ENCODE data around the gene CCDC9B. TPM values are rescaled to one million over a fixed set of nuclear protein-coding genes. Genes with fewer than 3 reads are reported as not detected.

The CCDC9B gene
- polyA plus RNA-seq, 1 donor, result 7.2 TPM

DNA sequence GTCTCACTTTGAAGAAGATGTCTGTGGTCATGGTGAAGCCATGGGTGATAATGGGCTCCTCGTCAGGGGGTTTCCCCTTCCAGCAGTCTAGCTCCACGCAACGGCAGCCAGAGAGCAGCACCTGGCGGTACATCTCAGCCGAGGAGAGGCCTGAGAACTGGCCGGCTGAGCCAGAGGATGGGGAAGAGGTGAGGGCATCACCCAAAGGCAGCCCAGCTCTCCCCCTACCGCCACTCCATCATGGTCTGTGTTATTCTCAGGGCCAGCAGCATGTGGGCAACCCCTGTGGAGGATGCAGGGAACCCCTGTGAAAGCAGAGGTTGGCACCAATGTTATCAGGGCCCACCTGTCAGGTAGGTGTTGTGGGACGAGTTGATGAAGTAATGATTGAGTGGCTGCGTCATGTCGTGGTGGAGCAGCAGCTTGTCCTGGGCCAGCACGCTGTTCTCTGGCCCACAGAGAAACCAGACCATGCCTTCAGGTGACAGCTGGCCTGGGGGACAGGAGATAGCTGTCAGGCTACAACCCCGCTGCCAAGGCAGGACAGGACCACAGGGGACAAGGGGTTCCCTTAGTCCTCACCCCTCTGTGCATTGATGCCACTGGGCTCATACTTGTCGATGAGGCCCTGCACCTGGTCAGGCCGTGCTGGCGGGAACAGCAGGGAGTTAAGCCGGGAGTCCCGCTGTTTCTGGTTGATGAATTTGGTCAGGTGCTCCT is 42.4 kb downstream of the CCDC9B start:
- H3K9me3 ChIP-seq (ENCODE audit: control insufficient read depth, low read depth, low read length), result no peaks in the 10 kb centered on the region
- H3K27ac ChIP-seq (ENCODE audit: low read length), result no peak overlapping the region
- WGBS (ENCODE audit: insufficient coverage, low lambda C conversion rate), result no CpG with 5 or more reads among the region's 17 CpGs
- DNase-seq, result no peak
- H3K4me3 ChIP-seq (ENCODE audit: low read length), result no peak overlapping the region
- peaks cover 4% of the 10 kb centered on the region for H3K4me1 ChIP-seq (ENCODE audit: control insufficient read depth, insufficient read depth, low read length)
- H3K36me3 ChIP-seq (ENCODE audit: control insufficient read depth, insufficient read depth, low read length), result no peaks in the 10 kb centered on the region
- peaks cover 5% of the 10 kb centered on the region for H3K27me3 ChIP-seq (ENCODE audit: control insufficient read depth, insufficient read depth, low read length)

GRCh38 chr15:40297356-40297755 is 43.4 kb downstream of the CCDC9B start:
- no CpG with 5 or more reads among the region's 10 CpGs for WGBS (ENCODE audit: insufficient coverage, low lambda C conversion rate)
- H3K4me3 ChIP-seq (ENCODE audit: low read length), result no peak overlapping the region
- H3K27ac ChIP-seq (ENCODE audit: low read length), result no peak overlapping the region
- no peak for DNase-seq
- H3K27me3 ChIP-seq (ENCODE audit: control insufficient read depth, insufficient read depth, low read length), result peaks cover 15% of the 10 kb centered on the region
- H3K9me3 ChIP-seq (ENCODE audit: control insufficient read depth, low read depth, low read length), result no peaks in the 10 kb centered on the region
- H3K4me1 ChIP-seq (ENCODE audit: control insufficient read depth, insufficient read depth, low read length), result peaks cover 4% of the 10 kb centered on the region
- no peaks in the 10 kb centered on the region for H3K36me3 ChIP-seq (ENCODE audit: control insufficient read depth, insufficient read depth, low read length)

DNA sequence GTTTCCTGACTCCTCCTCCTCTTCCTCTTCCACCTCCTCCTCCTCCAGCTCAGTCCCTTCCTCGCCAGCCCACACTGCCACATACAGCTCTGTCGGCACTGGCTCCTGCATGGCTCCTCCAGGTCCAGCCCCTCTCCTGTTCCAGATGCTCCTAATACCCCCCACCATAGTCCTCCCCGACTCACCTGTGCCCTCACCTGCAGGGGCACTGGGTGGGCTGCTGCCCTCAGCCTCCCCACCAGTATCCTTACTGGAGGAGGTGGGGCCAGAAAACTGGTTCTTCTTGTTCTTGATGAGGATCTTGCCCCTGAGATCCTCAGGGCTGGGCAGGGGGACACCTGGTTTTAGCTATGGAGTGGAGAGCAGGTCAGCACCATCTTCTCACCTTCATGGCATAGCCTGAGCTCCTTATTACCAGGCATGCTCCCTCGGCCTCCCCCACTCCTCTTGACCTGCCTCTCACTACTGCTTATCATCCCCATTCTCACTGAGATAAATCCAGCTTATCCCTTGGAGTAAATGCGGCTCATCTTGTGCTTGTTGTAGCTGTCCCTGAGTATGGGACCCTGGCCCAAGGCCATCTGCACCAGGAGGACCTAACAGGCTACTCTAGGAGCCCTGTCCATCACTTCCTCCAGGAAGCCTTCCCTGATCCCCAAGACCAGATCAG is 44.0 kb downstream of the CCDC9B start:
- no peaks in the 10 kb centered on the region for H3K36me3 ChIP-seq (ENCODE audit: control insufficient read depth, insufficient read depth, low read length)
- no peak overlapping the region for H3K27ac ChIP-seq (ENCODE audit: low read length)
- DNase-seq, result no peak
- H3K4me3 ChIP-seq (ENCODE audit: low read length), result no peak overlapping the region
- H3K4me1 ChIP-seq (ENCODE audit: control insufficient read depth, insufficient read depth, low read length), result peaks cover 4% of the 10 kb centered on the region
- no peaks in the 10 kb centered on the region for H3K9me3 ChIP-seq (ENCODE audit: control insufficient read depth, low read depth, low read length)
- peaks cover 22% of the 10 kb centered on the region for H3K27me3 ChIP-seq (ENCODE audit: control insufficient read depth, insufficient read depth, low read length)
- 40% methylated on average over 1 of the region's 5 CpGs for WGBS (ENCODE audit: insufficient coverage, low lambda C conversion rate)

- 67% methylated on average over 1 of the region's 12 CpGs for WGBS (ENCODE audit: insufficient coverage, low lambda C conversion rate)
- Histone ChIP-seq H3K9me3 (ENCODE audit: control insufficient read depth, low read depth, low read length) (no peaks in the 10 kb centered on the region), H3K4me3 (ENCODE audit: low read length) (no peak overlapping the region), H3K4me1 (ENCODE audit: control insufficient read depth, insufficient read depth, low read length) (peaks cover 4% of the 10 kb centered on the region), H3K27ac (ENCODE audit: low read length) (no peak overlapping the region), H3K36me3 (ENCODE audit: control insufficient read depth, insufficient read depth, low read length) (no peaks in the 10 kb centered on the region), H3K27me3 (ENCODE audit: control insufficient read depth, insufficient read depth, low read length) (peaks cover 27% of the 10 kb centered on the region)
- no peak for DNase-seq
These were observed 44.7 kb downstream of the CCDC9B start for GRCh38 chr15:40295877-40296560.

GRCh38 chr15:40295297-40295696 is 45.4 kb downstream of the CCDC9B start:
- Histone ChIP-seq H3K27me3 (ENCODE audit: control insufficient read depth, insufficient read depth, low read length) (peaks cover 30% of the 10 kb centered on the region), H3K4me3 (ENCODE audit: low read length) (no peak overlapping the region), H3K9me3 (ENCODE audit: control insufficient read depth, low read depth, low read length) (no peaks in the 10 kb centered on the region), H3K4me1 (ENCODE audit: control insufficient read depth, insufficient read depth, low read length) (peaks cover 7% of the 10 kb centered on the region), H3K27ac (ENCODE audit: low read length) (no peak overlapping the region), H3K36me3 (ENCODE audit: control insufficient read depth, insufficient read depth, low read length) (no peaks in the 10 kb centered on the region)
- no peak for DNase-seq
- WGBS (ENCODE audit: insufficient coverage, low lambda C conversion rate), result no CpG with 5 or more reads among the region's 1 CpG

DNA sequence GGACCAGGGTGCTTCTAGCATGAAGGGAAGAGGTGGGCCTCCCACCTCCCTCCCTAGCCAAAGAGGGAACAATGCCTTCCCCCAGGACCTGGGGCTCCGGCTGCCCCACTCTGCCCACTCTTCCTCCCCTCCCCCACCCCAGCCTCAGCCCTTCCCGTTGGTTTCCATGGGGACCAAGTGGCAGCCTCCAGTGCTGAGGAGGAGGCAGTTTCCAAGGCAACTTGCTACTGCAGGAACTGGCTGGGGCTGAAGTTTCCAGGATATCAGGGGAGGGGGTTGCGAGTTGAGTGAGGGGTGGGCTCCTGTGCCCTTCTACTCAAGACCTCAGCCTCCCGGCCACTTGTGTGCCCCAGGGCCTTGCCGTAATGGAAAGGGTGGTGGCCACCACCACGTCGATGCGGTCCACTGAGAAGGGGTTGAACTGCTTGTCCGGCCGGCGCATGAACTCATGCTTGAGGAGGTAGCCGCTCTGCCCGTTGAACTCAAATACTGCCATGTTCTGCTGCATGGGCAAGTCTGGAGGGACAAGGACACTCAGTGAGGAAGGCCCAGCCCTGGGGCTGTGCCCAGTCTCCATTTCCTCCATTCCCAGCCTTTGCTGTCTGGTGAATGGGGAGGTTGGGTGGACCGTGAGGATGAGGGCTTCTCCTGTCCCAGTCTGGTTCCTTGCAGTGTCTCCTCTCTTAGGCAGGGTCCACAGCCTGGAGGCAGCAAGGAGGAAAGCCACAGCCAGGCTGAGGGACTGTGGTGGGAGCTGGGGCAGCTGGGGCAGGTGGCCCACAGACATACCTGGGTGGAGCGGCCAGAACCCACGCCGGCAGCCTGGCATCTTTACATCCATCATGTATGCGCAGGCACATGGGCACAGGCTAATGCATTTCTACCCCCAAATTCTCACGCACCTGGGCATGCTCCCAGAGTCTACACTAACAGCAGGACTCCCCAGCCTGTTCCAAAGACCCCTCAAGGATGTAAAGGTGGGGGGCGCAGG is 46.5 kb downstream of the CCDC9B start:
- WGBS (ENCODE audit: insufficient coverage, low lambda C conversion rate), result no CpG with 5 or more reads among the region's 20 CpGs
- H3K4me1 ChIP-seq (ENCODE audit: control insufficient read depth, insufficient read depth, low read length), result peaks cover 8% of the 10 kb centered on the region
- H3K36me3 ChIP-seq (ENCODE audit: control insufficient read depth, insufficient read depth, low read length), result no peaks in the 10 kb centered on the region

DNA sequence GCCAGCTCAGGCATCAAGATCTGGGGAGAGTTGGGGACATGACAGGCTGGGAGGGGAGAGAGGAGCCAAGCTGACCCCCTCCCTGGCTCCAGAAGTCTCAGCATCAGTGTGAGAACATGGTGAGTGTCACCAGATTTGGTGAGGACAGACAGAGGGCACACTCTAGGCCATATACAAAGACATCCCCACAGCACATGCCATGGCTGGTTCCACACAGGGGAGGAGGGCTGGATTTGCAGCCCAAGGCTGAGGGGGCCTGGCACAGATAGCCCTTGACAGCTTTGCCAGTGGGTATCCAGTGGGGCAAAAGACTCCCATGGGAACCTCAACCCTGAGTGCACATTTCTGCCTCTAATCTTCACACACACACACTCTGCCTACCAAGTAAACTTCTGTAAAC is 47.7 kb downstream of the CCDC9B start:
- no peak overlapping the region for H3K4me3 ChIP-seq (ENCODE audit: low read length)
- H3K27me3 ChIP-seq (ENCODE audit: control insufficient read depth, insufficient read depth, low read length), result peaks cover 36% of the 10 kb centered on the region
- H3K36me3 ChIP-seq (ENCODE audit: control insufficient read depth, insufficient read depth, low read length), result no peaks in the 10 kb centered on the region
- H3K4me1 ChIP-seq (ENCODE audit: control insufficient read depth, insufficient read depth, low read length), result peaks cover 8% of the 10 kb centered on the region
- H3K9me3 ChIP-seq (ENCODE audit: control insufficient read depth, low read depth, low read length), result no peaks in the 10 kb centered on the region
- no peak overlapping the region for H3K27ac ChIP-seq (ENCODE audit: low read length)
- no peak for DNase-seq

More for the DNA sequence above, 46.5 kb downstream of the CCDC9B start:
- no peak overlapping the region for H3K4me3 ChIP-seq (ENCODE audit: low read length)
- DNase-seq, result no peak
- peaks cover 33% of the 10 kb centered on the region for H3K27me3 ChIP-seq (ENCODE audit: control insufficient read depth, insufficient read depth, low read length)
- H3K9me3 ChIP-seq (ENCODE audit: control insufficient read depth, low read depth, low read length), result no peaks in the 10 kb centered on the region
- H3K27ac ChIP-seq (ENCODE audit: low read length), result no peak overlapping the region

DNA sequence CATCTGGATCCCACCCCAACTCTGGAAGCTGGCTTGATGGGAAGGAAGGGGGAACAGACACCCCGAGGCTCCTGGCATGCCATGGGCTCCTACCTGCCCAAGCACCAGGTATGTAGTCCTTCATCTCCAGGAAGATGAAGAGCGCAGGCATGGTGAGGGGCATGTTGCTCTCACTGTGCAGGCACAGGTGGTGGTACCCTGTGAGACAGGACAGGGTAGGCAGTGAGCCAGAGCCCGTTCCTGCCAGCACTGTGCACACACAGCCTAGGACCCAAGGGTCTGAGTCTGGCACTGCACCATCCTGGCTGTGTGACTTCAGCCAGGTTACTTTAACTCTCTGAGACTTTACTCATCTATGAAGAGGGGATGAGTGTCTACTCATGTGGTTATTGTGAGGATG is 48.5 kb downstream of the CCDC9B start:
- no peak for DNase-seq
- peaks cover 8% of the 10 kb centered on the region for H3K4me1 ChIP-seq (ENCODE audit: control insufficient read depth, insufficient read depth, low read length)
- WGBS (ENCODE audit: insufficient coverage, low lambda C conversion rate), result no CpG with 5 or more reads among the region's 3 CpGs
- peaks cover 38% of the 10 kb centered on the region for H3K27me3 ChIP-seq (ENCODE audit: control insufficient read depth, insufficient read depth, low read length)
- no peak overlapping the region for H3K27ac ChIP-seq (ENCODE audit: low read length)
- H3K36me3 ChIP-seq (ENCODE audit: control insufficient read depth, insufficient read depth, low read length), result no peaks in the 10 kb centered on the region
- no peaks in the 10 kb centered on the region for H3K9me3 ChIP-seq (ENCODE audit: control insufficient read depth, low read depth, low read length)
- no peak overlapping the region for H3K4me3 ChIP-seq (ENCODE audit: low read length)

GRCh38 chr15:40290918-40291574 is 49.7 kb downstream of the CCDC9B start:
- no peaks in the 10 kb centered on the region for H3K36me3 ChIP-seq (ENCODE audit: control insufficient read depth, insufficient read depth, low read length)
- H3K27ac ChIP-seq (ENCODE audit: low read length), result no peak overlapping the region
- WGBS (ENCODE audit: insufficient coverage, low lambda C conversion rate), result no CpG with 5 or more reads among the region's 68 CpGs
- H3K4me3 ChIP-seq (ENCODE audit: low read length), result no peak overlapping the region
- H3K9me3 ChIP-seq (ENCODE audit: control insufficient read depth, low read depth, low read length), result no peaks in the 10 kb centered on the region
- H3K4me1 ChIP-seq (ENCODE audit: control insufficient read depth, insufficient read depth, low read length), result peaks cover 3% of the 10 kb centered on the region
- peak; percentile 56 to 80 for DNase-seq
- H3K27me3 ChIP-seq (ENCODE audit: control insufficient read depth, insufficient read depth, low read length), result peaks cover 45% of the 10 kb centered on the region
